Transverse colon (tissue), 4 donors: ENCODE measurements around the gene HERPUD1.
"Not testable (repeated sequence)": the region's sequence is repeated elsewhere in the genome, so short reads cannot be mapped to it uniquely, and the experiment has no call there.

Experiments used
- EP300 ChIP-seq: sonication (generic); formaldehyde crosslinking; IDR thresholded peaks from one replicate; pipeline ENCODE4 v1.6.1; 2017; ENCODE audit warnings: antibody characterized with exemption, low read depth
- POLR2A ChIP-seq: fragments of 450-650 bp; IDR thresholded peaks from one replicate; pipeline ENCODE4 v1.6.1; 2016; ENCODE audit warnings: antibody characterized with exemption, mild to moderate bottlenecking, moderate library complexity
- POLR2AphosphoS5 ChIP-seq, 3 donors: sonication (generic); formaldehyde crosslinking; IDR thresholded peaks; one replicate each; pipeline ENCODE4 v1.6.1; 2016; ENCODE audit warnings: antibody characterized with exemption in 3 of 3
- TF ChIP-seq, protein P1 (sequence below), 5 experiments: fragments of 200-600 bp in 3 of 5; fragments of 450-650 bp in 2 of 5; sonication (generic) in 3 of 5; IDR thresholded peaks; 1 replicate in 2 of 5; 2 replicates in 3 of 5; pipeline ENCODE4 v1.5.1; 2016 to 2017; ENCODE audit warnings: antibody characterized with exemption in 5 of 5, inconsistent platforms in 3 of 5, mild to moderate bottlenecking in 2 of 5, moderate library complexity in 1 of 5

DNA sequence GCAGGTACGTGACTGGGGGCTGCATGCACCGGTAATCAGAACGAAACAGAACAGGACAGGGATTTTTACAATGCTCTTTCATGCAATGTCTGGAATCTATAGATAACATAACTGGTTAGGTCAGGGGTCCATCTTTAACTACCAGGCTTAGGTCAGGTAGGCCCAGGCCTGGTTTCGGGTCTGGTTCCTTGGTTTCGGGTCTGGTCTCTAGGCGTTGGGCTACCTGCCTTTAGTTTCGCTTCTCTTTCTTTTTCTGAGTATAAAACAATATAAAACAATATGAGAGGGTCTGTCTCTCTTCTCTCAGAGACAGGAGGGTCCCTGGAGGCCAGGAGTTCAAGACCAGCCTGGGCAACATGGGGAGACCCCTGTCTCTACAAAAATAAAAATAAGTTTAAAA is 42.0 kb downstream of the HERPUD1 start:
- TF ChIP-seq, protein P1, sequence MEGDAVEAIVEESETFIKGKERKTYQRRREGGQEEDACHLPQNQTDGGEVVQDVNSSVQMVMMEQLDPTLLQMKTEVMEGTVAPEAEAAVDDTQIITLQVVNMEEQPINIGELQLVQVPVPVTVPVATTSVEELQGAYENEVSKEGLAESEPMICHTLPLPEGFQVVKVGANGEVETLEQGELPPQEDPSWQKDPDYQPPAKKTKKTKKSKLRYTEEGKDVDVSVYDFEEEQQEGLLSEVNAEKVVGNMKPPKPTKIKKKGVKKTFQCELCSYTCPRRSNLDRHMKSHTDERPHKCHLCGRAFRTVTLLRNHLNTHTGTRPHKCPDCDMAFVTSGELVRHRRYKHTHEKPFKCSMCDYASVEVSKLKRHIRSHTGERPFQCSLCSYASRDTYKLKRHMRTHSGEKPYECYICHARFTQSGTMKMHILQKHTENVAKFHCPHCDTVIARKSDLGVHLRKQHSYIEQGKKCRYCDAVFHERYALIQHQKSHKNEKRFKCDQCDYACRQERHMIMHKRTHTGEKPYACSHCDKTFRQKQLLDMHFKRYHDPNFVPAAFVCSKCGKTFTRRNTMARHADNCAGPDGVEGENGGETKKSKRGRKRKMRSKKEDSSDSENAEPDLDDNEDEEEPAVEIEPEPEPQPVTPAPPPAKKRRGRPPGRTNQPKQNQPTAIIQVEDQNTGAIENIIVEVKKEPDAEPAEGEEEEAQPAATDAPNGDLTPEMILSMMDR (IDR thresholded peaks at IDR 0.05) = not testable (repeated sequence)
- not testable (repeated sequence) for TF ChIP-seq POLR2A; POLR2AphosphoS5 (IDR thresholded peaks at IDR 0.05); EP300
